Activated T-cell treated with anti-CD3 and anti-CD28 coated beads, Interleukin-2, amount 50 U/mL, for 4 hours (primary cell): Measurements from ENCODE around the gene FOXN3. TPM values are rescaled to one million over a fixed set of nuclear protein-coding genes. Genes with fewer than 3 reads are reported as not detected.

ENCODE experiments used
- ATAC-seq, 2 donors: fragments of 200-7000 bp; cut with Tn5 transposase; one replicate each; pipeline ENCODE4 v1.10.0; 2021
- DNase-seq: peaks from one replicate; pipeline ENCODE4 v3.0.0-alpha.2; 2020
- H3K27me3 Mint-ChIP-seq: one replicate; pipeline ENCODE4 v1.8.0; 2021; ENCODE audit warnings: low read depth, mixed read lengths
- H3K36me3 Mint-ChIP-seq: one replicate; pipeline ENCODE4 v1.8.0; 2022; ENCODE audit warnings: mixed read lengths; ENCODE audit not compliant: insufficient read depth
- H3K4me1 Mint-ChIP-seq: one replicate; pipeline ENCODE4 v1.8.0; 2021; ENCODE audit warnings: low read depth, mixed read lengths
- H3K4me3 Mint-ChIP-seq: one replicate; pipeline ENCODE4 v1.8.0; 2021; ENCODE audit warnings: mild to moderate bottlenecking, moderate library complexity, mixed read lengths
- H3K9me3 Mint-ChIP-seq: one replicate; pipeline ENCODE4 v1.8.0; 2021; ENCODE audit warnings: mixed read lengths
- total RNA-seq, 3 donors: library from RNA; stranded (reverse); gene quantifications; one replicate each; pipeline ENCODE4 v1.2.1, GENCODE V29; 2021

Gene FOXN3
- total RNA-seq, 3 donors from 2014 or later, result 67.0 to 83.1 (median 69.5) TPM

- ATAC-seq (no peak), DNase-seq (no peak)
- H3K27me3 Mint-ChIP-seq, result no peaks in the 10 kb centered on the region
- H3K4me1 Mint-ChIP-seq, result peaks cover 45% of the 10 kb centered on the region
- H3K36me3 Mint-ChIP-seq, result peaks cover 16% of the 10 kb centered on the region
- H3K9me3 Mint-ChIP-seq, result peaks cover 7% of the 10 kb centered on the region
- H3K4me3 Mint-ChIP-seq, result no peak overlapping the region
These were observed 39.5 kb downstream of the FOXN3 start for GRCh38 chr14:89377544-89377943.

- no peak for ATAC-seq
- peaks cover 58% of the 10 kb centered on the region for H3K4me1 Mint-ChIP-seq
- H3K4me3 Mint-ChIP-seq, result no peak overlapping the region
- peaks cover 9% of the 10 kb centered on the region for H3K36me3 Mint-ChIP-seq
- H3K9me3 Mint-ChIP-seq, result peaks cover under 1% of the 10 kb centered on the region
- H3K27me3 Mint-ChIP-seq, result no peaks in the 10 kb centered on the region
- DNase-seq, result no peak
These were observed 42.1 kb downstream of the FOXN3 start for GRCh38 chr14:89374908-89375307.

- ATAC-seq (no peak), DNase-seq (no peak)
- Mint-ChIP-seq H3K4me1 (peaks cover 59% of the 10 kb centered on the region), H3K36me3 (peaks cover 9% of the 10 kb centered on the region), H3K9me3 (peaks cover 4% of the 10 kb centered on the region), H3K27me3 (no peaks in the 10 kb centered on the region), H3K4me3 (no peak overlapping the region)
These were observed 43.8 kb downstream of the FOXN3 start for GRCh38 chr14:89373185-89373584.

GRCh38 chr14:89372512-89372883 is 44.5 kb downstream of the FOXN3 start:
- Mint-ChIP-seq H3K4me3 (no peak overlapping the region), H3K27me3 (no peaks in the 10 kb centered on the region), H3K4me1 (peaks cover 56% of the 10 kb centered on the region), H3K9me3 (peaks cover 4% of the 10 kb centered on the region), H3K36me3 (peaks cover 9% of the 10 kb centered on the region)
- DNase-seq, result no peak
- no peak for ATAC-seq

GRCh38 chr14:89371585-89372511 is 45.2 kb downstream of the FOXN3 start:
- Mint-ChIP-seq H3K4me1 (peaks cover 61% of the 10 kb centered on the region), H3K4me3 (no peak overlapping the region), H3K36me3 (peaks cover 9% of the 10 kb centered on the region), H3K27me3 (no peaks in the 10 kb centered on the region), H3K9me3 (peaks cover 4% of the 10 kb centered on the region)
- DNase-seq (no peak), ATAC-seq (no peak)

GRCh38 chr14:89370781-89371180 is 46.3 kb downstream of the FOXN3 start:
- peaks cover 68% of the 10 kb centered on the region for H3K4me1 Mint-ChIP-seq
- H3K36me3 Mint-ChIP-seq, result peaks cover 9% of the 10 kb centered on the region
- H3K4me3 Mint-ChIP-seq, result no peak overlapping the region
- H3K9me3 Mint-ChIP-seq, result peaks cover 4% of the 10 kb centered on the region
- ATAC-seq (no peak), DNase-seq (no peak)
- H3K27me3 Mint-ChIP-seq, result no peaks in the 10 kb centered on the region

GRCh38 chr14:89370381-89370780 is 46.7 kb downstream of the FOXN3 start:
- Mint-ChIP-seq H3K9me3 (peaks cover 4% of the 10 kb centered on the region), H3K4me3 (no peak overlapping the region), H3K4me1 (peaks cover 71% of the 10 kb centered on the region), H3K27me3 (no peaks in the 10 kb centered on the region), H3K36me3 (peaks cover 9% of the 10 kb centered on the region)
- DNase-seq, result no peak
- no peak for ATAC-seq

- peaks cover 74% of the 10 kb centered on the region for H3K4me1 Mint-ChIP-seq
- no peak for DNase-seq
- ATAC-seq, result no peak
- H3K9me3 Mint-ChIP-seq, result peaks cover 4% of the 10 kb centered on the region
- no peak overlapping the region for H3K4me3 Mint-ChIP-seq
- H3K27me3 Mint-ChIP-seq, result no peaks in the 10 kb centered on the region
- peaks cover 8% of the 10 kb centered on the region for H3K36me3 Mint-ChIP-seq
These were observed 47.4 kb downstream of the FOXN3 start for GRCh38 chr14:89369656-89370055.

GRCh38 chr14:89368490-89369477 is 48.2 kb downstream of the FOXN3 start:
- Mint-ChIP-seq H3K27me3 (no peaks in the 10 kb centered on the region), H3K4me1 (peaks cover 79% of the 10 kb centered on the region), H3K36me3 (peaks cover 8% of the 10 kb centered on the region), H3K4me3 (no peak overlapping the region), H3K9me3 (peaks cover 4% of the 10 kb centered on the region)
- ATAC-seq, result no peak
- DNase-seq, result no peak

- DNase-seq (no peak), ATAC-seq (no peak)
- H3K27me3 Mint-ChIP-seq, result no peaks in the 10 kb centered on the region
- H3K36me3 Mint-ChIP-seq, result peaks cover 8% of the 10 kb centered on the region
- no peak overlapping the region for H3K4me3 Mint-ChIP-seq
- H3K9me3 Mint-ChIP-seq, result peaks cover 4% of the 10 kb centered on the region
- peaks cover 80% of the 10 kb centered on the region for H3K4me1 Mint-ChIP-seq
These were observed 49.3 kb downstream of the FOXN3 start for GRCh38 chr14:89367779-89368120.

- no peak overlapping the region for H3K4me3 Mint-ChIP-seq
- DNase-seq (no peak), ATAC-seq (no peak)
- no peaks in the 10 kb centered on the region for H3K27me3 Mint-ChIP-seq
- peaks cover 6% of the 10 kb centered on the region for H3K36me3 Mint-ChIP-seq
- H3K4me1 Mint-ChIP-seq, result peaks cover 75% of the 10 kb centered on the region
- H3K9me3 Mint-ChIP-seq, result peaks cover 4% of the 10 kb centered on the region
These were observed 49.9 kb downstream of the FOXN3 start for GRCh38 chr14:89366864-89367778.

GRCh38 chr14:89365061-89365801 is 51.8 kb downstream of the FOXN3 start:
- Mint-ChIP-seq H3K4me3 (peak overlapping the region; percentile 74), H3K9me3 (peaks cover 4% of the 10 kb centered on the region), H3K27me3 (no peaks in the 10 kb centered on the region), H3K4me1 (peaks cover 59% of the 10 kb centered on the region), H3K36me3 (no peaks in the 10 kb centered on the region)
- ATAC-seq (peak; percentile 94 to 95), DNase-seq (peak; percentile 52)

GRCh38 chr14:89364316-89364715 is 52.7 kb downstream of the FOXN3 start:
- no peak for ATAC-seq
- Mint-ChIP-seq H3K9me3 (no peaks in the 10 kb centered on the region), H3K4me1 (peaks cover 60% of the 10 kb centered on the region), H3K27me3 (no peaks in the 10 kb centered on the region), H3K4me3 (peak overlapping the region; percentile 74), H3K36me3 (peaks cover under 1% of the 10 kb centered on the region)
- no peak for DNase-seq
